Measurements from ENCODE around the gene TPCN1. TPM values are rescaled to one million over a fixed set of nuclear protein-coding genes. Genes with fewer than 3 reads are reported as not detected.

Gene TPCN1
- total RNA-seq, 1 donor from 2014 or later: 34.9 TPM

- Histone ChIP-seq H3K36me3 (ENCODE audit: control insufficient read depth, insufficient read depth, low read length) (no peaks in the 10 kb centered on the region), H3K27me3 (ENCODE audit: control insufficient read depth, insufficient read depth, low read length) (no peaks in the 10 kb centered on the region), H3K4me3 (ENCODE audit: low read depth, low read length) (no peak overlapping the region)
- DNase-seq (ENCODE audit: low read depth): no peak
- TF ChIP-seq CTCF (IDR thresholded peaks at IDR 0.05; ENCODE audit: insufficient read depth, low read length, poor library complexity, severe bottlenecking): no peak
Observed at GRCh38 chr12:113216027-113216426, 5.2 kb upstream of the TPCN1 start.

- no peaks in the 10 kb centered on the region for H3K36me3 ChIP-seq (ENCODE audit: control insufficient read depth, insufficient read depth, low read length)
- TF ChIP-seq CTCF (IDR thresholded peaks at IDR 0.05; ENCODE audit: insufficient read depth, low read length, poor library complexity, severe bottlenecking): no peak
- DNase-seq (ENCODE audit: low read depth): no peak
- H3K27me3 ChIP-seq (ENCODE audit: control insufficient read depth, insufficient read depth, low read length): no peaks in the 10 kb centered on the region
- peak overlapping the region; percentile 71 for H3K4me3 ChIP-seq (ENCODE audit: low read depth, low read length)
Observed at GRCh38 chr12:113220593-113221180, 577 bp upstream of the TPCN1 start.

- Histone ChIP-seq H3K27me3 (ENCODE audit: control insufficient read depth, insufficient read depth, low read length) (no peaks in the 10 kb centered on the region), H3K4me3 (ENCODE audit: low read depth, low read length) (peak overlapping the region; percentile 74), H3K36me3 (ENCODE audit: control insufficient read depth, insufficient read depth, low read length) (no peaks in the 10 kb centered on the region)
- DNase-seq (ENCODE audit: low read depth): no peak
- TF ChIP-seq CTCF (IDR thresholded peaks at IDR 0.05; ENCODE audit: insufficient read depth, low read length, poor library complexity, severe bottlenecking): no peak
Observed at GRCh38 chr12:113221997-113222729, 899 bp downstream of the TPCN1 start.

GRCh38 chr12:113222730-113223531 is 1.7 kb downstream of the TPCN1 start:
- H3K36me3 ChIP-seq (ENCODE audit: control insufficient read depth, insufficient read depth, low read length): no peaks in the 10 kb centered on the region
- no peak for TF ChIP-seq CTCF (IDR thresholded peaks at IDR 0.05; ENCODE audit: insufficient read depth, low read length, poor library complexity, severe bottlenecking)
- DNase-seq (ENCODE audit: low read depth): peak; percentile 91
- H3K4me3 ChIP-seq (ENCODE audit: low read depth, low read length): peak overlapping the region; percentile 74
- no peaks in the 10 kb centered on the region for H3K27me3 ChIP-seq (ENCODE audit: control insufficient read depth, insufficient read depth, low read length)

GRCh38 chr12:113224955-113225354 is 3.7 kb downstream of the TPCN1 start:
- Histone ChIP-seq H3K4me3 (ENCODE audit: low read depth, low read length) (no peak overlapping the region), H3K27me3 (ENCODE audit: control insufficient read depth, insufficient read depth, low read length) (no peaks in the 10 kb centered on the region), H3K36me3 (ENCODE audit: control insufficient read depth, insufficient read depth, low read length) (no peaks in the 10 kb centered on the region)
- DNase-seq (ENCODE audit: low read depth): no peak
- no peak for TF ChIP-seq CTCF (IDR thresholded peaks at IDR 0.05; ENCODE audit: insufficient read depth, low read length, poor library complexity, severe bottlenecking)
